22Rv1 (cell line): ENCODE results near the gene KANSL1L.

Experiments
- H3K27ac ChIP-seq: fragments of 450-650 bp; 2 replicates; pipeline ENCODE4 v1.5.1; 2017
- CTCF ChIP-seq: fragments of 450-650 bp; IDR thresholded peaks from 2 replicates; pipeline ENCODE4 v1.5.1; 2017; ENCODE audit warnings: mild to moderate bottlenecking
- ZFX ChIP-seq: fragments of 450-650 bp; IDR thresholded peaks from 2 replicates; pipeline ENCODE4 v1.6.1; 2017; ENCODE audit warnings: antibody characterized with exemption, borderline replicate concordance

The KANSL1L gene

GRCh38 chr2:210171309-210172218 is at the start of gene KANSL1L:
KANSL1L (minus strand) TSS chr2:210171409; CDS start chr2:210154582, 16,827 bp downstream.
- no peak for TF ChIP-seq ZFX
- TF ChIP-seq CTCF: no peak
- peak within 1 kb of the TSS; percentile 97 for H3K27ac ChIP-seq

DNA sequence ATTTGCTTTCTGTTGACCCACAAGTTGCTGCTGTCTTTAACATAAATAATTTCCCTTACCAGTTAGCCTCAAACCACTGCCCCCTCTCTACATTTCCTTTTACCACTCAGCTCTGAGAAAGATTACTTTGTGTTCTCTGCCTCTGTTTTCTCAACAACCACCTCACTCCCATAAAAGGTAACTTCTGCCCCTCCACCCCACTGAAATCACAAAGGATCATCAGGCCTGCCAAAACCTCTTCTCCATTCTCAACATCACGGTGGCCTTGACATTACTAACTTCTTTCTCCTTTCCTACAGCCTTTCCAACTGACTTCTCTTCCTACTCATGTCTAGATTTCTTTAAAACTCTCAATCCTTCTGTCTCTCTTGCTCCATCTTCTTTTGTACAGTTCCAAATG is 43.9 kb upstream of the KANSL1L start:
- TF ChIP-seq CTCF: no peak
- no peak for TF ChIP-seq ZFX
- H3K27ac ChIP-seq: peak overlapping the region; percentile 64

GRCh38 chr2:210210185-210210584 is 39.0 kb upstream of the KANSL1L start:
- H3K27ac ChIP-seq: peak overlapping the region; percentile 63
- TF ChIP-seq CTCF (no peak), ZFX (no peak)

DNA sequence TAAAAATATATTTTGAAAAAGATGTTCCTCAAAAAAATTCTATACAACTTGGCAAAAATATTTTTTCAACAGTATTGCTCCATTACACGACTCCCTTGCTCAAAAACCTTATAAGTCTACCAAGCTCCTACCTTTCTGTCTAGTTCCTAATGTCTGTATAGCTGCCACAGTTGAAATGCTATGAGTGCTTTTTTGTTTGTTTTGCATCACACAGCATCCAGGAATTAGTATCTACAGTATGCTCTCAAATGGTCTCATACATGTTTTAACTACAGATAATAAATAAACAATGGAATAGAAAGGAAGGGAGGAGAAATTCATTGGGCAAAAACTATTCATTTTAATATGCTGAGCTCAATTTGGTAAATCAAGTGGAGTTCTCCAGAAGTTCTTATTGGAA is 36.7 kb upstream of the KANSL1L start:
- no peak for TF ChIP-seq CTCF
- no peak for TF ChIP-seq ZFX
- H3K27ac ChIP-seq: peak overlapping the region; percentile 63

DNA sequence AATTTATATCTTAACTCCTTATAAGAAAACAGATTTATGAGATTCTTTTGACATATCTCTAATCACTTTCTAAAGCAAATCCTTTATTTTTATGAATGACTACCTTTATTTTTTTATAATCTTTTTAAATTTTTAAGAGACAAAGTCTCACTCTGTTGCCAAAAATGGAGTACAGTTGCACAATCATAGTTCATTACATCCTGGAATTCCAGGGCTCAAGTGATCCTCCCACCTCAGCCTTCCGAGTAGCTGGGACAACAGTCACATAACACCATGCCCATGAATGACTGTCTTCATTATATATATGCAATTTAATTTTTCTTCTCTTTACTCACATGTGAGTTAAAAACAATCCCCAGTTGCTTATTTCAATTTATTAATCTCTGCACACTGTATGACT is 32.3 kb upstream of the KANSL1L start:
- H3K27ac ChIP-seq: peak overlapping the region; percentile 43
- no peak for TF ChIP-seq ZFX
- no peak for TF ChIP-seq CTCF

DNA sequence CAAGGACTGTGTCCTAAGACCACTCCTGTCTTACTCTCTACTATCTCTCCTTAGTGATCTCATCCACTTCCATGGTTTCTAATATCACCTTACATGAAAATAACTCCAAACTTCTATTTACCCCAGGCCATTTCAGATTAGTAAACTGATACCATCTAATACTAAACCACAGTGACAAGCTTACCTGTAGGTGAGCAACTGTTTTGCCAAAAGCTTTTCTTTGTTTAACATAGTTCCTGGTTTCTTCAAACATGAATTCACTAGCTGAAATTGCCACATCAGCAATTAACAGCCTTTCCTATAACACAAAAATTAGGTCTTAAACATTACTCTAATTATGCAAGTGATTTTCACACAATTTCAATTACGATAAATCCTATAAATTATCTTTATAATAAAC is 31.9 kb upstream of the KANSL1L start:
- TF ChIP-seq CTCF (no peak), ZFX (no peak)
- H3K27ac ChIP-seq: peak overlapping the region; percentile 43

DNA sequence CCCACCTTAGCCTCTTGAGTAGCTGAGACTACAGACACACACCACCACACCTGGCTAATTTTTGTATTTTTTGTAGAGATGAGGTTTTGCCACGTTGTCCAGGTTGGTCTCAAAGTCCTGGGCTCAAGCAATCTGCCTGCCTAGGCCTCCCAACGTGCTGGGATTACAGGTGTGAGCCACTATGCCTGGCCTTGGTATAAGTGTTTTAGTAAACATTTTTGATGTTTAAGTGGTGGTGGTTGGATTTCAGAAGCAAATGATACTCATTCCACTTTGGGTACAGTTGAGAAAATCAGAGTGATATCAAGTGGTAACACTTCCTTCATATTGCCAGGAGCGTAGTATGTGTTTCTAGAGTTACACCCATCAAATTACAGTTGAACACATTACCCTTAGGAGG is 28.6 kb upstream of the KANSL1L start:
- TF ChIP-seq ZFX (no peak), CTCF (no peak)
- H3K27ac ChIP-seq: no peak overlapping the region
